ENCODE results near the gene FANCC.

The FANCC gene

DNA sequence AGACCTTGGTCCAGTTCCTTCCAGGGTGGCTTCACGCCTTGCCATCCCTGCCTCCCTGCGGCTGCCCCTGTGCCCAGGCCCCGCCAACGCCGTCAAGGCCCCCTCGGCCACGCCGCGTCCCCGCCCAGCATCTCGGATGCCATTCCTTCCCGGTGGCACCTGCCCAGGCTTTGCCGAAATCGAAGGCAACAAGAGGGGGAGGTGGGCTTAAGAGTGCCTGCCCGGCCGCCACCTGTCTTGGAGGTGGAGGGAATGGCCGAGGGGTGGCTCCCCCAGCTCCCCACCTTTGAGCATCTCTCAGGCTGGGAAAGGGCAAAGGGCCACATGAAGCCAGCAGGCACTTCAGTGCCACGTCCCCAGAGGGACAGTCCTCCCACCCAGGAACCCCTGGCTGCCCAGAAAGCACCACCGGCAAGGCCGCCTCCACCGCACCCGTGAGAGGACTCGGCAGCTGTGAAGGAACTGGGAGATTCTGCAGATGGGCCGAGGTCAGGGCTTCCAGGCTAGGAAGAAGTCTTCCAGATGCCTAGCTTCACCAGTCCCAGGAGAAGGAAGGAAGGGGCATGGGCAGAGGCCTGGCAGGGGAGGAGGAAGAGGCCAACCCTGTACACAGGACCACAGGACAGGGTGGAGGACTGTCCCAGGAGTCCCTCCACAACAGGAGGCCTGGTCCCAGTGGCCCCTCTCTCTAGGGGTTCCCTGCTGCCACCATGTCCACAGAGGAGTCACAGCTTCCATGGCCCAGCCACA is 218.0 kb downstream of the FANCC start:
- Mint-ChIP-seq H3K27me3 (ENCODE audit: low read depth) (no peaks in the 10 kb centered on the region), H3K36me3 (ENCODE audit: low read depth) (no peaks in the 10 kb centered on the region), H3K4me3 (no peak overlapping the region), H3K4me1 (ENCODE audit: low read depth) (no peaks in the 10 kb centered on the region), H3K9me3 (no peaks in the 10 kb centered on the region), H3K27ac (no peak overlapping the region)
- no peak for DNase-seq (ENCODE audit: low spot score)

DNA sequence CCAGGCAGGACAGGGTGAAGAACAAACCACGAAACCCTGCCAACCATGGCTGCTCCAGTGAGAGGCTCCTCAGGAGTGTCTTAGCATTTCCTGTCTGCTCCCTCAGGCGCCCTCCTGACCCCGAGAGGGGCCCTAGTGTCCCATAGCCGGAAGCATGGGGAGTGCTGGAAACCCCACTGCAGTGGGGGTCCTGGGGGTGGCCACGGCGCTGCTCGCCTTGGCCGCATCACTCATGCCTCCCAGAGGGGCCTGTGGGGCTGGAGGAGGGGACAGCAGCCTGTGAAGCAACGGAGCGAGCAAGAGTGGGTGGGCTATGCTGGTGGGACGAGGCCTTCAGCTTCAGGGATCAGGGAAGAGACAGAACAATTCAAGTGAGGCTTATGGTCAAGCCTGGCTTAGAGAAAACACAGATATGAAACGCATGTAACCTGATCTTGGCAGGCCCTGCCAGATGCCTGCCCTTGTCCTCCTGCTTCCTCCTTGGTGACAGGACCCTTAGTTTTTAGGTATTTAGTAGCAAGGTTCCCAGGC is 219.1 kb downstream of the FANCC start:
- Mint-ChIP-seq H3K4me3 (no peak overlapping the region), H3K9me3 (no peaks in the 10 kb centered on the region), H3K27ac (no peak overlapping the region), H3K36me3 (ENCODE audit: low read depth) (no peaks in the 10 kb centered on the region), H3K4me1 (ENCODE audit: low read depth) (peaks cover 2% of the 10 kb centered on the region), H3K27me3 (ENCODE audit: low read depth) (no peaks in the 10 kb centered on the region)
- DNase-seq (ENCODE audit: low spot score), result no peak

DNA sequence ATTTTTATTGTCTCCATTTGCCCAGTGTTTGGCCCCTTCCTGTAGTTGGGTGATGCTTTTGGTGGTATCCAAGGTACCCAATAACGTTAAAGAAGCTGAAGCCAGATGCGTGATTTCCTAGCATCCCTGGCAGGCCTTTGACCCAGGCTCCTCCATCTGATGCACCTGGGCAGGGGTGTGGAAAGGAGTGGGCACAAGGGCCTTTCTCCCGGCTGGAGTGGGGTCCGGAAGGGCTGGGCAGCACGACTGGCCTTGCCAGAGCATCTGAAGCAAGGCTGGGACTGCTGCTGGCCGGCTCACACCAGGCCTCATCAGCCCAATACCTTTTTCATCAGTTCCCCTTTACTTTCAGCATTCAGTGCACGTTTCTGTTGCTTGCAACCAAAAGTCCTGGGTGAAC is 220.2 kb downstream of the FANCC start:
- Mint-ChIP-seq H3K4me3 (no peak overlapping the region), H3K36me3 (ENCODE audit: low read depth) (no peaks in the 10 kb centered on the region), H3K4me1 (ENCODE audit: low read depth) (peaks cover 8% of the 10 kb centered on the region), H3K27me3 (ENCODE audit: low read depth) (no peaks in the 10 kb centered on the region), H3K27ac (no peak overlapping the region), H3K9me3 (no peaks in the 10 kb centered on the region)
- no peak for DNase-seq (ENCODE audit: low spot score)

DNA sequence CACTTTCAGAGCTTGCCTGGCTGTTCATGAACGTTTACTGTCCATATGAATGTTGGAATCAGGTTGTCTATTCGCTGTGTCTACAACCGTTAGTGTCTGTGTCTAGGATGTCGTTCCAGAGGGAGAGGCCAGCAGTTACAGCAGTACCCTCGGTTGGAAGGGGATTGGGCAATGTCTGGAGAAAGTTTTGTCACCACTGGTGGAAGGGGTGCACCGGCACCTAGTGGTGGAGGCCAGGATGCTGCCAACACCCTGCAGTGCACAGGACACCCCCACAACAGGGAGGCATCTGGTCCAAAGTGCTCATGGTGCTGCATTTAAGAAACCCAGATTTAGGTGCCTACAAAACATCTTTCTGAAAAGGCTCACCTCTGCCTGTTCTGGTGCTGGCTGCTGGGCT is 220.7 kb downstream of the FANCC start:
- Mint-ChIP-seq H3K4me1 (ENCODE audit: low read depth) (peaks cover 8% of the 10 kb centered on the region), H3K9me3 (no peaks in the 10 kb centered on the region), H3K4me3 (no peak overlapping the region), H3K27me3 (ENCODE audit: low read depth) (no peaks in the 10 kb centered on the region), H3K27ac (no peak overlapping the region), H3K36me3 (ENCODE audit: low read depth) (no peaks in the 10 kb centered on the region)
- no peak for DNase-seq (ENCODE audit: low spot score)

DNA sequence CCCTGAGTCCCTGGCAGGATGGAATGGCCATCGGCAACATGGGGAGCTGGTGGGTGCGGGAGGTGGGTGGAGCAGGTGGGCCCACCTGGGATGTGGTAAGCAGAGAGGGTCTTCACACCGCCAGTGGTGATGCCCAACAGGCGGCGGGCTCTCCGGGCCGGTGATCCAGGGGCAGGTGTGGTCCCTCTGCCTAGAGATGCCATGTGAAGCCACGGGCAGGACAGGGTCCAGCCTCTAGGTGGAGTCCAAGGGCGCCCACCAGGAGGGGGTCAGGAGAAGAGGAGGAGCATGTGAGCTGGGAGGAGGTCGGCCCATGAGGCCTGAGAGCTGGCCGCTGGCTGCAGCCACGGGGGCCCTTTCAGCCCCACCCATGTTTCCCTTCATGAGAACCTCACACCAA is 221.1 kb downstream of the FANCC start:
- no peak overlapping the region for H3K27ac Mint-ChIP-seq
- H3K27me3 Mint-ChIP-seq (ENCODE audit: low read depth), result no peaks in the 10 kb centered on the region
- H3K9me3 Mint-ChIP-seq, result no peaks in the 10 kb centered on the region
- peaks cover 8% of the 10 kb centered on the region for H3K4me1 Mint-ChIP-seq (ENCODE audit: low read depth)
- no peaks in the 10 kb centered on the region for H3K36me3 Mint-ChIP-seq (ENCODE audit: low read depth)
- H3K4me3 Mint-ChIP-seq, result no peak overlapping the region
- no peak for DNase-seq (ENCODE audit: low spot score)

DNA sequence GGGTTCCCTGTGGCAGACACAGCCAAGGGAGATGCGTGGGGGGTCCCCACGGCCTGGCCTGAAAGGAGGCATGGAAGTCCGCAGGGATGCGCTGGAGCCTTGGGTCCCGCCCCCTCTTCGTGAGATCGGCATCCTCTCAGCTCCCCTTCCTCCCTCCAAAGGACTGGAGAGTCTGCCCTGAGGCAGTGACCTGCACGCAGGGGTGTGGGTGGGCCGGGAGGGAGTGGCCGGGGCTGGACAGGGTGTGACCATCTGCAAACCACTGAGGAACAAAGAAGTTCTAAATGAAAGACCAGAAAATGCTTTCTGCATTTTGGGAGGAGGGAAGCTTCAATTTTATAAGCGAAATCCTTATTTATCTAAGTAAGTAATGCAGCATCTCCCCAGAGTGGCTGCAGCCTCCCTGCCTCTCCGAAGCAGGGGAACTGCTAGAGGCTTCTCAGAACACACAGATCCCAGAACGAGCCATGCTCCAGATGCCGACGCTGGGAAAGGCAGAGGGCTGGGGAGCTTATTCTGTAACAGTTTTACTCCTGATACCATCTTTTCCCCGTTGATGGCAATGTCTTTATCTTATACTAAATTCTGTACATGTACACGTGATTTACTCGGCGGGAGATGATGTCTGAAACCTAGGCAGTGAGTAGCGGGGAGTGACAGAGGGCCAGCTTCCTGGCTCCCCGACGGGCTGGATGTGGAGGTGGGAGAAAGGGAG is 221.7 kb downstream of the FANCC start:
- DNase-seq (ENCODE audit: low spot score), result no peak
- Mint-ChIP-seq H3K4me1 (ENCODE audit: low read depth) (peaks cover 8% of the 10 kb centered on the region), H3K36me3 (ENCODE audit: low read depth) (no peaks in the 10 kb centered on the region), H3K4me3 (no peak overlapping the region), H3K27me3 (ENCODE audit: low read depth) (no peaks in the 10 kb centered on the region), H3K27ac (no peak overlapping the region), H3K9me3 (no peaks in the 10 kb centered on the region)

DNA sequence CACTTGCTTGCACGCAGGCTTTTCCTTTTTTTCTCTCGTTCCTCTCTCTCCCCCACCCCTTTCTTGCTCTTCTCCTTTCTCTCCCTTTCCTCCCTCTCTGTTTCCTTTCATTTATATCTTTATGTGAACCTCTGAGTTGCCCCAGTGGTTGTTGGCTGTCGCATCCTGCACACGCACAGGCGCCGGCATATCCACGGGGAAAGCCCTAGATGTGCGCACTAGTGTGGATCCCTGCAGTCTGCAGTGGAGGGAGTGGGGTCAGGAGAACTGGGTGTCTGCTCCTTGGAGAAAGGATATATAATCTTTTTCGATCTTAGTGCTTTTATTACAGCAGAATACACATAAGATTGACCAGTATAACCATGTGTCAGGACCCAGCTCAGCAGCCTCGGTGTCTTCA is 223.5 kb downstream of the FANCC start:
- H3K36me3 Mint-ChIP-seq (ENCODE audit: low read depth), result no peaks in the 10 kb centered on the region
- H3K9me3 Mint-ChIP-seq, result no peaks in the 10 kb centered on the region
- no peaks in the 10 kb centered on the region for H3K27me3 Mint-ChIP-seq (ENCODE audit: low read depth)
- no peak overlapping the region for H3K27ac Mint-ChIP-seq
- no peak overlapping the region for H3K4me3 Mint-ChIP-seq
- DNase-seq (ENCODE audit: low spot score), result no peak
- H3K4me1 Mint-ChIP-seq (ENCODE audit: low read depth), result peaks cover 8% of the 10 kb centered on the region

DNA sequence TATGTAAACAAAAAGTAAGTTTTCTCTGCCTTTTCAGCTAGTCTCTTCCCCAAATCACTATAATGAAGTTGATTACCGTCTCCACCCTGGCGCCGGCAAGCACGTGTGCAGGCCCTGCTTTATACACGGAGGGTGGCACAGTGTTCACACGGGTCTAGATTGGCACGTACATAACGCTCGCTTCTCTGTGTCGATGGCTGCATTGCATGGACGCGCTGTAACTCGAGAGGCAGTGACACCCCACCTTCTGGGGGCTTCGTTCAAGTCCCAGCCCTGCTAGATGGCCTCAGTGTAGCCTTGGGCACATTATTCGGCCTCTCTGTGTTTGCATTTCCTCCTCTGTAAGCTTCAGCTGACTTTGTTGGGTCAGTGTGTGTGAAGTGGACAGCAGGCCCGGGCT is 223.9 kb downstream of the FANCC start:
- peaks cover 8% of the 10 kb centered on the region for H3K4me1 Mint-ChIP-seq (ENCODE audit: low read depth)
- no peak for DNase-seq (ENCODE audit: low spot score)
- H3K4me3 Mint-ChIP-seq, result no peak overlapping the region
- H3K27ac Mint-ChIP-seq, result no peak overlapping the region
- no peaks in the 10 kb centered on the region for H3K36me3 Mint-ChIP-seq (ENCODE audit: low read depth)
- no peaks in the 10 kb centered on the region for H3K9me3 Mint-ChIP-seq
- no peaks in the 10 kb centered on the region for H3K27me3 Mint-ChIP-seq (ENCODE audit: low read depth)

DNA sequence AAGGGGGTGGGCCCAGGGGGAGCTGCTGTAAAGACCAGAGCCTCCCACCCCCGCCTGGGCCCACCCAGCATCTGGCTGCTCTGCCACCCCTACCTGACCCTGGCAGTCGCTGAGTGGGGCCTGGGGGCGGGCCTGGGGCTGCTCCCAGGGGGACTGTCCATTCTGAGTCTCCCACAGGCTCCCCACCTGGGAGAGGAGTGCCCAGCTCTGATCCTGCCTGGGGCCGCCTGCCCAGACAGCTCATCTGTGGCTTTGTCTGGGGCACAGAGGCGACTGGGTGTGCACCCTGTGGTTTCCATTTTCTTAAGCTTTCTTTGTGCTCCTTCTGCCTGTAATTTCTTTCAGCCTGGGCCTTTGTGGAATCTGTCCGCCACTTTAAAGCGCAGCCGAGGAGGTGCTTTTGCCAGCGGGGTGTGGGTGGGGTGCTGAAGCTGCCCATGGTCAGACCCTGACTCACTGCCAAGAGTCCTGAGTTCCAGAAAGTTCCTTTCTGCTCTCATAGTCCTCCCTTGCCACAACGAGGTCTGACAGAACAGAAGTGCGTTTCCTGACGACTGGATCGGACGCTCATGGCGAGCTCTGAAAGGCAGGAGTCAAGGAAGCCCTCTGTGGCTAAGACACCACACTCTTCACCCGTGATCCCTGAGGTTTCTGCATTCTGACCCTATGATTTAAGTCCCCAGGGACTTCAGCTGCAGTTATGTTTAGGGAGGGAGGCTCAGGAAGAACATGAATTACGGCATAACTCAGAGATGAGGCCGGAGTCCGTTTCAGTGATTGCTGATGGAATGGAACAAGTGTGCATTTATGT is 225.0 kb downstream of the FANCC start:
- H3K27ac Mint-ChIP-seq, result no peak overlapping the region
- H3K9me3 Mint-ChIP-seq, result no peaks in the 10 kb centered on the region
- H3K4me3 Mint-ChIP-seq, result no peak overlapping the region
- H3K27me3 Mint-ChIP-seq (ENCODE audit: low read depth), result no peaks in the 10 kb centered on the region
- H3K36me3 Mint-ChIP-seq (ENCODE audit: low read depth), result no peaks in the 10 kb centered on the region
- peaks cover 8% of the 10 kb centered on the region for H3K4me1 Mint-ChIP-seq (ENCODE audit: low read depth)
- no peak for DNase-seq (ENCODE audit: low spot score)

DNA sequence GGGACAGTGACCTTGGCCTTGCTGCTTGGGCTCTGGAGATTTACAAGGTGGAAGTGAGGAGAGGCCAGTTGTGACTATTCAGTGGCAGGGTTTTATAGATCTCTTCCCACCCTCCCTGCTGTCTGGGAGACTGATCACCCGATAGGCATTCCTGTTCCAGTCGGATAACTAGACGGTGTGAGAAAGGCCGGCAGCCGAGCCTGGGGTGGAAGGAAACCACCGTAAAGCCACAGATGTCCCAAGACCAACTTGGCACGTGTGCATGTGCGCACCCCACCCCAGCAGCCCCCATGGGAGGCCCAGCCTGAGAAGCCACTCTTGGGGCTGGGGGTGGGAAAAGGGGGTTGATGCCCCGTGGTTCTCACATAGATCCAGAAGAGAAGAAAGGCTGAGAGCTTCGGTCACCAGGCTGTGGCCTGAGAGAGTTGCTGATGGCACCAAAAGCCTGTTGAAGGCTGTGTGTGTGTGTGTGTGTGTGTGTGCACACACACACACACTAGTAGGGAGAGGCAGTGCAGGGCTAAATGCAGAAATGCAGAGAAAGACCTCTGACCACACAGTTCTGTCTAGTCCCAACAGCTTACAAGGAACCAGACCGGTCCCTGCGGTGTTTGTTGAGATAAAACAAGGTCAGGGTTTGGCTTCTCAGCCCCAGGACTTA is 225.8 kb downstream of the FANCC start:
- Mint-ChIP-seq H3K4me1 (ENCODE audit: low read depth) (peaks cover 8% of the 10 kb centered on the region), H3K4me3 (no peak overlapping the region), H3K27me3 (ENCODE audit: low read depth) (no peaks in the 10 kb centered on the region), H3K9me3 (no peaks in the 10 kb centered on the region), H3K36me3 (ENCODE audit: low read depth) (no peaks in the 10 kb centered on the region), H3K27ac (no peak overlapping the region)
- DNase-seq (ENCODE audit: low spot score), result no peak

DNA sequence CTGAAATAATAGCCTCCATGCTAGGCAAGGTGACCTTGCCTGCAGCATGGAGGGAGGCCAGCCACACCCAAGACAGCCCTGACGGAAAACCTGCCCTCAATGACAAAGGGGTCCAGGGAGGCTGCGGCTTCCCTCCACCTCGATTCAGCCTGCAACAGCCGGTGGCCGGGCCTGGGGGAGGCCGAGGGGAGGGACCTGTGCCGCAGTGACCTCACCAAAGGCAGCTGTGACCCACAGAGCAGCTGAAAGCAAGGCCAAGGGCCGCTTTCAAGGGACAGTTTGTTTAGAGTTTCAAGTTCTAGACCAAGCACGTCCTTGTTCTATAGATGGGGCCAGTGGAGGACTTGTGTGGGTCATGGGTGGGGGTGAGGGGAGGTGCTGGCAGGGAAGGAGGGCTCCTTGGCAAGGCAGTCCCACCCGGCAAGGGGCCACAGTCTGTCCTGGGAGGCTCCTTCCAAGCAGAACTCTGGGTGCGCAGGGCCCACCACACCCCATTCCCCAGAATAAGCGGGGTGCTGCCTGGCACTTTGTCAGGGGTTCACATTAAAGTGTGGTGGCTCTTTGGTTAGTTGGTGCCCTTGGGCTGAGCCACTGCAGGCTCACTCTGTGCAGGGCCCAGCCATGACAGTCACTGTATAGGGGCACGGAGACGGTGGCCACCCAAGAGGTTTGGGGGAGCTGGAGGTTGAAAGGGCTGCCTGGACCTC is 226.5 kb downstream of the FANCC start:
- H3K4me1 Mint-ChIP-seq (ENCODE audit: low read depth), result peaks cover 8% of the 10 kb centered on the region
- no peaks in the 10 kb centered on the region for H3K27me3 Mint-ChIP-seq (ENCODE audit: low read depth)
- no peak overlapping the region for H3K27ac Mint-ChIP-seq
- H3K36me3 Mint-ChIP-seq (ENCODE audit: low read depth), result no peaks in the 10 kb centered on the region
- DNase-seq (ENCODE audit: low spot score), result no peak
- no peaks in the 10 kb centered on the region for H3K9me3 Mint-ChIP-seq
- H3K4me3 Mint-ChIP-seq, result no peak overlapping the region

DNA sequence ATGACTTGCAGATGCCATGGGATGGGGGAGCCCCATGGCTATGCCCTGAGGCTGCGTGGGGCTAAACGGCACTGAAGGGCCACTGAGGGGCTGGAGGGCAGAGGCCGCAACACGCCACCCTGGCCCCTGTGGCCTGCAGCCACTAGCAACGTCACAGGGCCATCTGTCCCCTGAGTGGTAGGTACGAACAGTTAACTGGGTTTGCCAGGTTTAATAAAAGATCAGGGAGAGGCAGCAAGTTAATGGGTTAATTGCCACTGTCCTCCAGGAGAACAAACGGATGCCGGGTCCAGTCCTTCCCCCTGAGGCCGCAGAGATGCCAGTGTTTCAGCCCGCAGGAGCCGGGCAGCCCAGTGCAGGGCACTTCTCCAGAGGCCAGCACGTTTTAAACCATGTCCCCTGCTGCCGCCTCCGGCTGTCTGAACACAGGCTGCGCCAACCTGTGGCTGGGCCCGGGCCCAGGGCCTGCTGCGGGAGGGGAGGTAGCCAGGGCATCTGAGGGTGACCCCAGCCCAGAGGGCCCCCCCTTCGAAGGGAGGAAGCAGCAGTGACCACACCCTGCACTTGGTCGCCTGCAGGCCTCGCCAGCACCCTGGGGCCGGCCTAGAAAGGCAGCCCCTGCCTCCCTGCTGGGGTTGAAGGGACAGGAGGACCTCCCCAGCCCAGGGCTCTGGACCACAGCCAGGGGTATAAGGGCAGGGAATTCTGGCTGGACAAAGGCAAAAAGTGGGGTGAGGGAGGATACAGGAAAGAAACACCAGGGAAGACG is 227.3 kb downstream of the FANCC start:
- Mint-ChIP-seq H3K9me3 (no peaks in the 10 kb centered on the region), H3K4me3 (no peak overlapping the region), H3K27me3 (ENCODE audit: low read depth) (no peaks in the 10 kb centered on the region), H3K27ac (no peak overlapping the region), H3K36me3 (ENCODE audit: low read depth) (no peaks in the 10 kb centered on the region), H3K4me1 (ENCODE audit: low read depth) (peaks cover 8% of the 10 kb centered on the region)
- no peak for DNase-seq (ENCODE audit: low spot score)

Data from T-helper 2 cell treated with Interferon-gamma antibody and Interleukin-4, amounts not matched to agents 5 μg/mL and 100 μg/mL, for 36 hours (primary cell).